Esophagus muscularis mucosa (tissue), 3 donors: ENCODE results near the gene PPIF.

Source experiments
- EP300 ChIP-seq: sonication (generic); formaldehyde crosslinking; IDR thresholded peaks from one replicate; pipeline ENCODE4 v1.6.1; 2017; ENCODE audit warnings: antibody characterized with exemption
- POLR2A ChIP-seq: fragments of 450-650 bp; IDR thresholded peaks from one replicate; pipeline ENCODE4 v1.6.1; 2017; ENCODE audit warnings: antibody characterized with exemption, moderate library complexity, mild to moderate bottlenecking, low read depth
- POLR2AphosphoS5 ChIP-seq, 2 donors: sonication (generic); formaldehyde crosslinking; IDR thresholded peaks; one replicate each; pipeline ENCODE4 v1.6.1; 2017; ENCODE audit warnings: antibody characterized with exemption in 2 of 2

- TF ChIP-seq POLR2AphosphoS5 (IDR thresholded peaks at IDR 0.05) (no peak), POLR2A (no peak), EP300 (no peak)
Observed at GRCh38 chr10:79331709-79332108, 15.6 kb upstream of the PPIF start.
